ENCODE data around the gene UBA6. TPM values are rescaled to one million over a fixed set of nuclear protein-coding genes. Genes with fewer than 3 reads are reported as not detected.
"Not testable (repeated sequence)": the region's sequence is repeated elsewhere in the genome, so short reads cannot be mapped to it uniquely, and the experiment has no call there.

Gene UBA6
- total and polyA plus RNA-seq, 9 donors: 7.4 to 51.7 (median 39.4) TPM

GRCh38 chr4:67638136-67638535 is 62.8 kb downstream of the UBA6 start:
- Histone ChIP-seq H3K27me3 (no peaks in the 10 kb centered on the region), H3K36me3 (no peaks in the 10 kb centered on the region), H3K9me3 (no peaks in the 10 kb centered on the region), H3K27ac (no peak overlapping the region), H3K4me3 (no peak overlapping the region), H3K4me1 (ENCODE audit: insufficient read depth) (no peaks in the 10 kb centered on the region)
- 91 to 95% (median 92%) methylated on average over 5 of the region's 5 CpGs for WGBS, 3 donors
- no peak for DNase-seq
- intact Hi-C loops (cut with DNase I): no loop called here
- no peak for TF ChIP-seq CTCF (IDR thresholded peaks at IDR 0.05)
- TF ChIP-seq EP300 (IDR thresholded peaks at IDR 0.05): no peak
- no peak for TF ChIP-seq POLR2A (IDR thresholded peaks at IDR 0.05)

- H3K36me3 ChIP-seq; H3K4me3 ChIP-seq; H3K4me1 ChIP-seq (ENCODE audit: insufficient read depth); intact Hi-C loops (cut with DNase I); H3K27me3 ChIP-seq; H3K27ac ChIP-seq; DNase-seq; H3K9me3 ChIP-seq: not testable (repeated sequence)
- WGBS, 3 donors: 93 to 99% (median 95%) methylated on average over 16 to 30 of the region's 30 CpGs
Measured at GRCh38 chr4:67636978-67637377, 64.0 kb downstream of the UBA6 start.

- no peaks in the 10 kb centered on the region for H3K27me3 ChIP-seq
- DNase-seq: no peak
- TF ChIP-seq CTCF (IDR thresholded peaks at IDR 0.05) (no peak), EP300 (IDR thresholded peaks at IDR 0.05) (no peak), POLR2A (IDR thresholded peaks at IDR 0.05) (no peak)
- H3K4me3 ChIP-seq: no peak overlapping the region
- H3K36me3 ChIP-seq: no peaks in the 10 kb centered on the region
- 93 to 94% (median 94%) methylated on average over 2 of the region's 2 CpGs for WGBS, 3 donors
- H3K27ac ChIP-seq: no peak overlapping the region
- H3K4me1 ChIP-seq (ENCODE audit: insufficient read depth): no peaks in the 10 kb centered on the region
- intact Hi-C loops (cut with DNase I): no loop called here
- H3K9me3 ChIP-seq: no peaks in the 10 kb centered on the region
Measured at GRCh38 chr4:67635331-67635730, 65.6 kb downstream of the UBA6 start.

- H3K9me3 ChIP-seq: no peaks in the 10 kb centered on the region
- no peak for TF ChIP-seq POLR2A (IDR thresholded peaks at IDR 0.05)
- no peak for TF ChIP-seq CTCF (IDR thresholded peaks at IDR 0.05)
- H3K4me1 ChIP-seq (ENCODE audit: insufficient read depth): no peaks in the 10 kb centered on the region
- DNase-seq: no peak
- WGBS, 3 donors: 90 to 93% (median 91%) methylated on average over 2 of the region's 2 CpGs
- H3K27me3 ChIP-seq: no peaks in the 10 kb centered on the region
- H3K36me3 ChIP-seq: no peaks in the 10 kb centered on the region
- H3K27ac ChIP-seq: no peak overlapping the region
- intact Hi-C loops (cut with DNase I): no loop called here
- H3K4me3 ChIP-seq: no peak overlapping the region
Measured at GRCh38 chr4:67634741-67635140, 66.2 kb downstream of the UBA6 start.

GRCh38 chr4:67632492-67632891 is 68.5 kb downstream of the UBA6 start:
- intact Hi-C loops (cut with DNase I): no loop called here
- Histone ChIP-seq H3K27ac (no peak overlapping the region), H3K9me3 (no peaks in the 10 kb centered on the region), H3K4me1 (ENCODE audit: insufficient read depth) (no peaks in the 10 kb centered on the region), H3K27me3 (no peaks in the 10 kb centered on the region), H3K4me3 (no peak overlapping the region), H3K36me3 (no peaks in the 10 kb centered on the region)
- WGBS, 3 donors: 83 to 86% (median 85%) methylated on average over 3 of the region's 3 CpGs
- no peak for DNase-seq
- TF ChIP-seq CTCF (IDR thresholded peaks at IDR 0.05): no peak
- TF ChIP-seq EP300 (IDR thresholded peaks at IDR 0.05): no peak
- no peak for TF ChIP-seq POLR2A (IDR thresholded peaks at IDR 0.05)

Measured in ovary (tissue), 9 donors.